Neural progenitor cell (in vitro differentiated cells): Measurements from ENCODE around the gene GAS2L1. TPM values are rescaled to one million over a fixed set of nuclear protein-coding genes. Genes with fewer than 3 reads are reported as not detected.

Experiments used
- DNase-seq: peaks from one replicate; pipeline ENCODE4 v3.0.0-alpha.2; 2016; ENCODE audit warnings: low spot score
- H2AFZ ChIP-seq: fragments of 200-600 bp; sonication (generic); replicated peaks from 2 replicates; pipeline ENCODE4 v1.6.1; 2016; ENCODE audit warnings: antibody characterized with exemption
- H3F3A ChIP-seq: fragments of 200-600 bp; sonication (generic); 2 replicates; pipeline ENCODE4 v1.6.1; 2016; ENCODE audit warnings: antibody characterized with exemption, low read depth
- H3K27ac ChIP-seq: fragments of 200-600 bp; sonication (generic); 2 replicates; pipeline ENCODE4 v1.5.1; 2016; ENCODE audit warnings: mild to moderate bottlenecking
- H3K27me3 ChIP-seq: fragments of 200-600 bp; sonication (generic); 2 replicates; pipeline ENCODE4 v1.6.1; 2016; ENCODE audit warnings: mild to moderate bottlenecking, moderate library complexity
- H3K36me3 ChIP-seq: fragments of 200-600 bp; sonication (generic); 2 replicates; pipeline ENCODE4 v1.5.1; 2016
- H3K4me1 ChIP-seq: fragments of 200-600 bp; sonication (generic); 2 replicates; pipeline ENCODE4 v1.6.1; 2016; ENCODE audit warnings: mixed run types
- H3K4me2 ChIP-seq: fragments of 200-600 bp; sonication (generic); 2 replicates; pipeline ENCODE4 v1.6.1; 2016
- H3K4me3 ChIP-seq: fragments of 200-600 bp; sonication (generic); 2 replicates; pipeline ENCODE4 v1.5.1; 2016
- H3K79me2 ChIP-seq: fragments of 200-600 bp; sonication (generic); 2 replicates; pipeline ENCODE4 v1.6.1; 2016; ENCODE audit warnings: low read depth
- H3K9ac ChIP-seq: fragments of 200-600 bp; sonication (generic); 2 replicates; pipeline ENCODE4 v1.6.1; 2016
- H3K9me3 ChIP-seq: fragments of 200-600 bp; sonication (generic); 2 replicates; pipeline ENCODE4 v1.5.1; 2016; ENCODE audit warnings: low read depth
- H4K20me1 ChIP-seq: fragments of 200-600 bp; sonication (generic); 2 replicates; pipeline ENCODE4 v1.6.1; 2016; ENCODE audit warnings: low read depth
- H3K27ac Mint-ChIP-seq: 3 replicates; pipeline ENCODE4 v1.8.0; 2021; ENCODE audit warnings: mixed read lengths
- H3K27me3 Mint-ChIP-seq: 2 replicates; pipeline ENCODE4 v1.8.0; 2022; ENCODE audit warnings: low read depth, mild to moderate bottlenecking, inconsistent platforms, moderate library complexity, mixed read lengths; ENCODE audit not compliant: insufficient read depth
- H3K36me3 Mint-ChIP-seq: 3 replicates; pipeline ENCODE4 v1.8.0; 2021; ENCODE audit warnings: mixed read lengths
- H3K4me1 Mint-ChIP-seq: 3 replicates; pipeline ENCODE4 v1.8.0; 2021; ENCODE audit warnings: mixed read lengths
- H3K4me3 Mint-ChIP-seq: 3 replicates; pipeline ENCODE4 v1.8.0; 2021; ENCODE audit warnings: mild to moderate bottlenecking, moderate library complexity, mixed read lengths
- H3K9me3 Mint-ChIP-seq: 3 replicates; pipeline ENCODE4 v1.8.0; 2020; ENCODE audit warnings: mixed read lengths
- EZH2 ChIP-seq: fragments of 200-600 bp; sonication (generic); IDR thresholded peaks from 2 replicates; pipeline ENCODE4 v1.6.1; 2017; ENCODE audit warnings: antibody characterized with exemption, mild to moderate bottlenecking, moderate library complexity
- EZH2phosphoT487 ChIP-seq: fragments of 200-600 bp; sonication (generic); IDR thresholded peaks from 2 replicates; pipeline ENCODE4 v1.6.1; 2017; ENCODE audit warnings: antibody characterized with exemption
- total RNA-seq: library from RNA; depleted of rRNA; stranded (reverse); fragments of >200 nt; gene quantifications from 2 replicates; pipeline ENCODE4 v1.2.3, GENCODE V29; 2015; ENCODE audit warnings: low replicate concordance
- TF ChIP-seq, protein P1 (sequence below): fragments of 200-600 bp; sonication (generic); IDR thresholded peaks from 2 replicates; pipeline ENCODE4 v1.5.1; 2017; ENCODE audit warnings: antibody characterized with exemption, mild to moderate bottlenecking

Gene GAS2L1
- total RNA-seq, 1 donor from 2014 or later = 0.95 TPM

- peaks cover 20% of the 10 kb centered on the region for H3K27me3 Mint-ChIP-seq
- TF ChIP-seq EZH2 = no peak
- TF ChIP-seq, protein P1, sequence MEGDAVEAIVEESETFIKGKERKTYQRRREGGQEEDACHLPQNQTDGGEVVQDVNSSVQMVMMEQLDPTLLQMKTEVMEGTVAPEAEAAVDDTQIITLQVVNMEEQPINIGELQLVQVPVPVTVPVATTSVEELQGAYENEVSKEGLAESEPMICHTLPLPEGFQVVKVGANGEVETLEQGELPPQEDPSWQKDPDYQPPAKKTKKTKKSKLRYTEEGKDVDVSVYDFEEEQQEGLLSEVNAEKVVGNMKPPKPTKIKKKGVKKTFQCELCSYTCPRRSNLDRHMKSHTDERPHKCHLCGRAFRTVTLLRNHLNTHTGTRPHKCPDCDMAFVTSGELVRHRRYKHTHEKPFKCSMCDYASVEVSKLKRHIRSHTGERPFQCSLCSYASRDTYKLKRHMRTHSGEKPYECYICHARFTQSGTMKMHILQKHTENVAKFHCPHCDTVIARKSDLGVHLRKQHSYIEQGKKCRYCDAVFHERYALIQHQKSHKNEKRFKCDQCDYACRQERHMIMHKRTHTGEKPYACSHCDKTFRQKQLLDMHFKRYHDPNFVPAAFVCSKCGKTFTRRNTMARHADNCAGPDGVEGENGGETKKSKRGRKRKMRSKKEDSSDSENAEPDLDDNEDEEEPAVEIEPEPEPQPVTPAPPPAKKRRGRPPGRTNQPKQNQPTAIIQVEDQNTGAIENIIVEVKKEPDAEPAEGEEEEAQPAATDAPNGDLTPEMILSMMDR = no peak
- no peak for TF ChIP-seq EZH2phosphoT487
- peaks cover 29% of the 10 kb centered on the region for H3K36me3 Mint-ChIP-seq
- peaks cover 49% of the 10 kb centered on the region for H4K20me1 ChIP-seq
- H3K4me3 Mint-ChIP-seq = no peak overlapping the region
- no peak overlapping the region for H3K27ac Mint-ChIP-seq
- H3K4me1 Mint-ChIP-seq = peaks cover 14% of the 10 kb centered on the region
- H3K4me1 ChIP-seq = peaks cover 7% of the 10 kb centered on the region
- no peaks in the 10 kb centered on the region for H3K79me2 ChIP-seq
- DNase-seq = no peak
- H3K4me3 ChIP-seq = no peak overlapping the region
- H2AFZ ChIP-seq = no peak overlapping the region
- no peaks in the 10 kb centered on the region for H3K27me3 ChIP-seq
- no peaks in the 10 kb centered on the region for H3K9me3 Mint-ChIP-seq
- peaks cover 15% of the 10 kb centered on the region for H3K36me3 ChIP-seq
- no peaks in the 10 kb centered on the region for H3K9me3 ChIP-seq
- peaks cover 71% of the 10 kb centered on the region for H3F3A ChIP-seq
- no peak overlapping the region for H3K9ac ChIP-seq
- H3K4me2 ChIP-seq = no peak overlapping the region
- H3K27ac ChIP-seq = peak overlapping the region; percentile 18
Measured at GRCh38 chr22:29300807-29301601, 5.4 kb upstream of the GAS2L1 start.

DNA sequence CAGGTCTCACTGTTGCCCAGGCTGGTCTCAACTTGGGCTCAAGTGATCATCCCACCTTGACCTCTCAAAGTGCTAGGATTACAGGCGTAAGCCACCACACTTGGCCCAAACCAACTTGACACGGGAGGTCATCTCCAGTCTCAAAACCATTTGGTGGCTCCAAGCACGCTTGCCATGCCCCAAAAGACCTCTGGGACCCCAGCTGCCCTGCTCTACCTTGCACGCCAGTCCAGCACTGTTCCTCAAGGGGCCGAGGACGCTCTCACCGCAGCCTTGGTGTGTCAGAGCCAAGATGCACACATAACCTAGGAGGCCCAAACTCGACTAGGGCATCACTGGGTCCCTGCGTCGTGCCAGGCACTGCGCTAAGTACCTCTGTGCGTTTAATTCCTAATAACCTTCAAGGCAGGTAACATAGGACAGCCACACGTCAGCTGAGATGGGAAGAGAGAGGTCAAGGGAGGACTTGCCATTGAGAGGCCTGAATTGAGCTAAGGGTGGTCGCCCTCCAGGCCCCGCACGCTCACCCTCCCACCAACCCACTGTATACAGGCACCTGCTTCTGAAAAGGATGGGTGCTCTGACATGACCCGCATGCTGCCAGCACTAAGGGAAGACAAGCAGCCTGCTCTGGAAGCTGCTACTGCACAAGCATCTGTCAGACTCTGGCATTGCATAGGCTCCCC is 4.6 kb upstream of the GAS2L1 start:
- peak overlapping the region; percentile 77 for H3K27ac Mint-ChIP-seq
- no peak overlapping the region for H3K27ac ChIP-seq

GRCh38 chr22:29302402-29302680 is 4.1 kb upstream of the GAS2L1 start:
- no peak overlapping the region for H3K27ac Mint-ChIP-seq
- Histone ChIP-seq H3K27me3 (peaks cover 3% of the 10 kb centered on the region), H2AFZ (no peak overlapping the region), H3K4me1 (peaks cover 10% of the 10 kb centered on the region), H3K36me3 (peaks cover 2% of the 10 kb centered on the region), H3F3A (peaks cover 65% of the 10 kb centered on the region), H3K9ac (no peak overlapping the region), H3K4me3 (no peak overlapping the region), H4K20me1 (peaks cover 36% of the 10 kb centered on the region), H3K79me2 (no peaks in the 10 kb centered on the region), H3K27ac (no peak overlapping the region), H3K4me2 (no peak overlapping the region), H3K9me3 (no peaks in the 10 kb centered on the region)
- H3K36me3 Mint-ChIP-seq = peaks cover 19% of the 10 kb centered on the region
- peaks cover 15% of the 10 kb centered on the region for H3K4me1 Mint-ChIP-seq
- H3K4me3 Mint-ChIP-seq = no peak overlapping the region
- H3K27me3 Mint-ChIP-seq = peaks cover 20% of the 10 kb centered on the region
- DNase-seq = no peak
- TF ChIP-seq EZH2phosphoT487 = no peak
- TF ChIP-seq EZH2 = no peak
- TF ChIP-seq, protein P1 = no peak
- H3K9me3 Mint-ChIP-seq = no peaks in the 10 kb centered on the region

More for the DNA sequence above, 4.6 kb upstream of the GAS2L1 start:
- no peak overlapping the region for H2AFZ ChIP-seq
- peaks cover 41% of the 10 kb centered on the region for H4K20me1 ChIP-seq
- peaks cover 7% of the 10 kb centered on the region for H3K36me3 ChIP-seq
- H3K9ac ChIP-seq = no peak overlapping the region
- Mint-ChIP-seq H3K36me3 (peaks cover 24% of the 10 kb centered on the region), H3K4me3 (no peak overlapping the region), H3K4me1 (peaks cover 14% of the 10 kb centered on the region), H3K9me3 (no peaks in the 10 kb centered on the region), H3K27me3 (peaks cover 20% of the 10 kb centered on the region)
- no peak overlapping the region for H3K4me2 ChIP-seq
- no peaks in the 10 kb centered on the region for H3K9me3 ChIP-seq
- no peak for DNase-seq
- no peaks in the 10 kb centered on the region for H3K79me2 ChIP-seq
- H3K4me1 ChIP-seq = peaks cover 7% of the 10 kb centered on the region
- no peaks in the 10 kb centered on the region for H3K27me3 ChIP-seq
- no peak overlapping the region for H3K4me3 ChIP-seq
- TF ChIP-seq EZH2phosphoT487 (no peak), EZH2 (no peak)
- TF ChIP-seq, protein P1 = no peak
- peaks cover 70% of the 10 kb centered on the region for H3F3A ChIP-seq
